Spleen (tissue), 7 donors: Measurements from ENCODE around the gene LYPD1.

ENCODE experiments used
- CTCF ChIP-seq, 11 experiments: fragments of 200-600 bp in 7 of 11; fragments of 450-650 bp in 4 of 11; sonication (generic) in 4 of 11; IDR thresholded peaks in 8 of 11; conservative IDR thresholded peaks in 3 of 11; 1 replicate in 7 of 11; 2 replicates in 4 of 11; pipeline versions ENCODE4 v1.4.0 to v1.8.0; 2016 to 2021; ENCODE audit warnings: antibody characterized with exemption in 11 of 11, inconsistent platforms in 4 of 11, mild to moderate bottlenecking in 1 of 11
- POLR2AphosphoS5 ChIP-seq, 3 donors: sonication (generic); formaldehyde crosslinking; IDR thresholded peaks; one replicate each; pipeline ENCODE4 v1.5.1; 2017; ENCODE audit warnings: antibody characterized with exemption in 3 of 3
- donor health status: DM: no; HTN: no; CAD: no; lungs with moderate emphysema.
- donor health status: DM: no; HTN: no; CAD: no.
- donor health status: DM: no; HTN: no; CAD: no.

- no peak for TF ChIP-seq CTCF (IDR thresholded peaks at IDR 0.05 in 8 of 11, conservative IDR thresholded peaks at IDR 0.05 in 3 of 11)
- TF ChIP-seq POLR2AphosphoS5 (IDR thresholded peaks at IDR 0.05) = no peak
Observed at GRCh38 chr2:132701810-132702209, 31.8 kb upstream of the LYPD1 start.
